ENCODE measurements around the gene ITIH5. TPM values are rescaled to one million over a fixed set of nuclear protein-coding genes. Genes with fewer than 3 reads are reported as not detected.
A peak's percentile ranks its signal among the peaks of the same experiment; 100 is the strongest.

The ITIH5 gene
- total and polyA plus RNA-seq, 5 experiments from 2014 or later: not detected

DNA sequence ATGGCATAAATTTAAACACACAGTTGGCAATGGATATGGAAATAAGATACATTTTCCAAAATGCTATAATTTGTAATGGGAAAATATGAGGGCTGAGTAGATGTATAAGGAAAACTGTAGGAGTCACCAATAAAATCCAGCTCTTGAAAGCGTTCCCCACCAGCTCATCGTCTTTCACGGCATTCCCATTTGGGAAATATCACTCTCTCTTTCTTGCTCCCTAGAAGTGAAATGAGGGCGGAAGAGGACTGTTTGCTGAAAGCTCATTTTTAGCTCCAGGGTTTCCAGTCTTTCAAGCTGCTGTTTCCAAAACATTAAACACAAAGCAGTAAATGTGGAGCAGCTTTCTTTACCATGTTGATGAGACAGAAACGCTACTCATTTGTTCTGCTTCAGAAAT lies 151.3 kb downstream of the ITIH5 start:
- H3K27ac Mint-ChIP-seq: peak overlapping the region in 2 of 10 donors; percentile 83 to 95
- peaks cover 2 to 13% (median 6%) of the 10 kb centered on the region in 9 donors for H3K9me3 Mint-ChIP-seq
- peaks cover 2 to 12% (median 9%) of the 10 kb centered on the region in 3 donors for H3K36me3 Mint-ChIP-seq
- H3K27me3 Mint-ChIP-seq: no peaks in the 10 kb centered on the region
- POLR2A ChIA-PET: interaction anchor here (1.1 kb wide), 1 partner anchor 105 kb away, joined by 3 read pairs; the partner anchor contains the start of gene SFMBT2
- DNase-seq (no peak), ATAC-seq (no peak)
- H3K4me3 Mint-ChIP-seq: no peak overlapping the region
- H3K4me1 Mint-ChIP-seq: peaks cover 16 to 62% (median 35%) of the 10 kb centered on the region in 4 donors

DNA sequence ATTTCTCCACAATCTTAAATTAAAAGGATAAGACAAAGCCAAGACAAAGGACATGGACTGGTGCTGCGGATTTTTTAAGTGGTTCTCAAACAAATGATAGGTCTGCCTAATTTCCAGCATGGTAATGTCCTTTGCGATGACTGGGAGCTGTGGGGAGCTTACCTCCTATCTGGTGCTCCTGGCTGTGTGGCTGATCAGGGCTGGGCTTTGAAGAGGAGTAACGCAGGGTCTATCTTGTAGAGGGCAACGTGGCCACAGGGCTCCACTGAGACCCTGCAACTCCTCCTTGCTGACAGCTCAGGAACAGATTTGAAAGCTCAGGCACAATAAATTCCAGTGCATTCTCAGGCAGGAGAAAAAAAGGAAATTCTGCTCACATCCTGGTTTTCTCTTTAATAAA lies 152.8 kb downstream of the ITIH5 start:
- POLR2A ChIA-PET: no interaction called here
- Mint-ChIP-seq H3K9me3 (peaks cover 8 to 26% (median 18%) of the 10 kb centered on the region in 9 donors), H3K27me3 (no peaks in the 10 kb centered on the region), H3K4me3 (peak overlapping the region in 3 of 10 donors; percentile 12 to 53 (median 30)), H3K4me1 (peaks cover 18 to 69% (median 40%) of the 10 kb centered on the region in 4 donors), H3K36me3 (peaks cover 2 to 24% (median 20%) of the 10 kb centered on the region in 3 donors), H3K27ac (peak overlapping the region in 6 of 10 donors; percentile 0 to 95 (median 70))
- DNase-seq (no peak), ATAC-seq (no peak)

DNA sequence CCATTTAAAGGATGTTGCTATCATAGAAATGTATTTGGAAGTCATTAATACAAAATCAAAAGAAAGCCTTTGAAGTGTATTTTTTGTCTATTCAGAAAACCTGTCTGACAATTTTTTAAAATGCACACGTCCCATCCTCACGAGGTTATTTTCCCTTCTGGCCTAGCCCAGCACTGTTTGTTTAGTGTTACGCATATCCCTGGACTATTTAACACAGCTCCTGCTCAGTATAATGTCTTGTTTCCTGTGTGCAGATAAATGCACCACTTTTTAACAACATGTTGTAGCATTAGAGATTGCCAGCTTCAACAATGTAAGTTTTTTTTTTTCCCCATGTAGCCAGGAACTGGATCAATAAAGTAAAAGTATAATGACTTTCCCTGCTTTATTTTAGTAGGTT lies 153.3 kb downstream of the ITIH5 start:
- POLR2A ChIA-PET: interaction anchor here (2.0 kb wide), 1 partner anchor 29 kb away, joined by 10 read pairs; no protein-coding TSS in a partner anchor

DNA sequence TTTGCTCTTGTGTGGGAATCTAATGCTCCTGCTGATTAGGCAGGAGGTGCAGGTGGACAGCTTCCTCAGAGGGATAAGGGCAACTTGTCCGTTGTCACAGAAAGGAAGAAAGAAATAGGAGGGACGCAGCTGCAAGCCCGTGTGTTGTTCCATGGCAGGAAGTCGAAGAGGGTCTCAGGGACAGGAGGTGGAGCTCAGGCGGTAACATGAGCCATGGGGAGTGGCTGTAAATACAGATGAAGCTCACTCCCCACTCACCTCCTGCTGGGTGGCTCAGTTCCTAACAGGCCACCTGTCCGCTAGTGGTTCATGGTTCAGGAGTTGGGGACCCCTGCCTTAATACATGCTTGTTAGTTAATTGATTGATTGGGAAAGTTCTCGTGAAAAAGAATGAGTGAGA lies 154.3 kb downstream of the ITIH5 start:
- Mint-ChIP-seq H3K27me3 (no peaks in the 10 kb centered on the region), H3K4me1 (peaks cover 22 to 71% (median 48%) of the 10 kb centered on the region in 4 donors), H3K4me3 (peak overlapping the region in 8 of 10 donors; percentile 31 to 80 (median 72)), H3K27ac (peak overlapping the region; percentile 30 to 96 (median 79)), H3K9me3 (peaks cover 8 to 37% (median 22%) of the 10 kb centered on the region in 9 donors), H3K36me3 (peaks cover 2 to 24% (median 20%) of the 10 kb centered on the region in 3 donors)
- ATAC-seq: peak; percentile 39 to 55
- POLR2A ChIA-PET: interaction anchor here (1.1 to 2.0 kb wide), 2 partner anchors 28 to 42 kb away, joined by 3 to 10 read pairs; no protein-coding TSS in a partner anchor
- DNase-seq: peak in 1 of 10 donors; percentile 13

More for the DNA sequence above, 153.3 kb downstream of the ITIH5 start:
- H3K4me3 Mint-ChIP-seq: peak overlapping the region in 5 of 10 donors; percentile 5 to 53 (median 30)
- H3K27me3 Mint-ChIP-seq: no peaks in the 10 kb centered on the region
- H3K36me3 Mint-ChIP-seq: peaks cover 2 to 26% (median 20%) of the 10 kb centered on the region in 3 donors
- H3K9me3 Mint-ChIP-seq: peaks cover 8 to 31% (median 19%) of the 10 kb centered on the region in 9 donors
- ATAC-seq (no peak), DNase-seq (no peak)
- peak overlapping the region in 6 of 10 donors; percentile 0 to 95 (median 67) for H3K27ac Mint-ChIP-seq
- peaks cover 21 to 72% (median 44%) of the 10 kb centered on the region in 4 donors for H3K4me1 Mint-ChIP-seq

DNA sequence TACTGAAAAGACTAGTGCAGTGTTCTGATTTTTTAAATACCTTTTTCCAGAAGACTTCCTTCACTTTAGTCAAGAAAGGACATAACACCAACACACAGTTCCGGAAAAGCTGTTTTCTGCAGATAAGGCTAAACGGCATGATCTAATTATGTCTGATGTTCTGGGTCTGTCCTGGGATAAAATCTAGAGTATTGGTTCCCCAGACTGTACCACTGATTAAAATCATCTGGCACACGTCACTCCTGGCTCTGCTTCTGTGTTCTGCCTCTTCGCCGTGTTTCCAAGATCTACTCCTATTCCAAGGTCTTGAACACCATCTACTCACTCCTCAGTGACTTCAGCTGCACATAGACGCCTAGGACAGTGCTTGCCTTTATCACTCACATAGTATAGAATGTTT lies 155.2 kb downstream of the ITIH5 start:
- Mint-ChIP-seq H3K36me3 (peaks cover 0 to 24% (median 20%) of the 10 kb centered on the region in 3 donors), H3K4me3 (no peak overlapping the region), H3K4me1 (peaks cover 28 to 76% (median 56%) of the 10 kb centered on the region in 4 donors), H3K27me3 (no peaks in the 10 kb centered on the region), H3K27ac (peak overlapping the region in 9 of 10 donors; percentile 32 to 96 (median 64)), H3K9me3 (peaks cover 8 to 37% (median 22%) of the 10 kb centered on the region in 9 donors)
- POLR2A ChIA-PET: interaction anchor here (2.0 kb wide), 1 partner anchor 27 kb away, joined by 10 read pairs; no protein-coding TSS in a partner anchor
- DNase-seq (no peak), ATAC-seq (no peak)

Other genes with a start within 250 kb of the ITIH5 start
- gene ITIH2, start 36.4 kb upstream of the ITIH5 start, total RNA-seq: not detected
- gene ITIH2, start 36.4 kb upstream of the ITIH5 start, polyA plus RNA-seq: not detected
- gene KIN, start 121.0 kb upstream of the ITIH5 start, total RNA-seq: 10 to 100 TPM; 14.3 to 18.1 TPM
- gene KIN, start 121.0 kb upstream of the ITIH5 start, polyA plus RNA-seq: 1 to 10 TPM; 3.2 to 5.6 (median 3.5) TPM
- gene ATP5F1C, start 121.2 kb upstream of the ITIH5 start, total RNA-seq: 100 to 1,000 TPM; 159 to 167 TPM
- gene ATP5F1C, start 121.2 kb upstream of the ITIH5 start, polyA plus RNA-seq: 100 to 1,000 TPM; 338 to 486 (median 458) TPM
- 10 to 100 TPM; 24.4 to 24.6 TPM for gene TAF3, start 151.5 kb upstream of the ITIH5 start, total RNA-seq
- gene TAF3, start 151.5 kb upstream of the ITIH5 start, polyA plus RNA-seq: 10 to 100 TPM in 2 of 3 donors, 1 to 10 TPM in 1; 6.8 to 16.4 (median 11.0) TPM